Muscle of leg (tissue), 11 donors: ENCODE data around the gene DIRAS3. TPM values are rescaled to one million over a fixed set of nuclear protein-coding genes. Genes with fewer than 3 reads are reported as not detected.
A peak's percentile ranks its signal among the peaks of the same experiment; 100 is the strongest.

Source experiments
- DNase-seq: peaks from one replicate; pipeline ENCODE4 v3.0.0; 2013
- H3K27ac ChIP-seq: one replicate; pipeline ENCODE4 v1.5.1; 2013; ENCODE audit warnings: mild to moderate bottlenecking, low read length, control low read depth
- H3K27me3 ChIP-seq: one replicate; pipeline ENCODE4 v1.6.1; 2013; ENCODE audit warnings: low read length; ENCODE audit not compliant: control insufficient read depth, insufficient read depth
- H3K36me3 ChIP-seq: one replicate; pipeline ENCODE4 v1.6.1; 2013; ENCODE audit warnings: low read length; ENCODE audit not compliant: control insufficient read depth, insufficient read depth
- H3K4me1 ChIP-seq: one replicate; pipeline ENCODE4 v1.6.1; 2013; ENCODE audit warnings: low read length; ENCODE audit not compliant: control insufficient read depth, insufficient read depth
- H3K4me3 ChIP-seq: one replicate; pipeline ENCODE4 v1.5.1; 2013; ENCODE audit warnings: low read length, control low read depth
- H3K9me3 ChIP-seq: replicated peaks from 2 replicates; pipeline ENCODE4 v1.6.1; 2013; ENCODE audit warnings: low read depth, low read length; ENCODE audit not compliant: control insufficient read depth
- WGBS: methylation state at CpG from one replicate; pipeline ENCODE4 v1.1.5; 2013; ENCODE audit warnings: missing lambda C conversion rate; ENCODE audit not compliant: insufficient coverage; 5-methylcytosine and 5-hydroxymethylcytosine counted together
- polyA plus RNA-seq, 8 donors: library from polyadenylated mRNA; unstranded; fragments of 120-200 nt; gene quantifications; one replicate each; pipeline versions ENCODE4 v1.2.1 to v1.2.3, GENCODE V29; 2013; ENCODE audit warnings: inconsistent platforms in 1 of 8, low replicate concordance in 1 of 8; ENCODE audit not compliant: insufficient read length in 8 of 8, insufficient read depth in 1 of 8
- total RNA-seq: library from RNA; stranded (reverse); fragments of 120-200 nt; gene quantifications from one replicate; pipeline ENCODE4 v1.2.4, GENCODE V29; 2013

The DIRAS3 gene
- total and polyA plus RNA-seq, 9 donors, result 3.5 to 6.0 (median 4.2) TPM

DNA sequence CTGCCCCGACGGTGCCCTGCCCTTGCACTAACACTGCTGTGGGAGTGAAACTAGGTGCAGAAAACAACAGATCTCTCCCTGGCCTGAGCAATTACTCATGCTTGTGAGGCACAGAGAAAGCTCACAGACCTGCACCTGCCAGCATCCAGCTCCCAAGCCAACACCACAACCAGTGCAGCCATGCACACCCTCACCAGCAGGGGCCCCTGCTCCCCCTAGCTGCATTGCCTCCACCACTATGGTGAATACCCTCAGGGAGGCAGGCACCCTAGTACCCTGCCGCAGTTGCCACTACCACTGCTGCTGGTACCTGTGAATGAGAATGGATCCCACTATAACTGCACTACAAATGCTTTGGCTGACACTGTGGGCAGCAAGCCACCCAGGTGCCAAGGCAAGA, 7.1 kb upstream of the DIRAS3 start:
- no peaks in the 10 kb centered on the region for H3K9me3 ChIP-seq
- no peaks in the 10 kb centered on the region for H3K4me1 ChIP-seq
- no peak overlapping the region for H3K4me3 ChIP-seq
- no peaks in the 10 kb centered on the region for H3K27me3 ChIP-seq
- WGBS, result 88% methylated on average over 2 of the region's 3 CpGs
- DNase-seq, result no peak
- H3K36me3 ChIP-seq, result no peaks in the 10 kb centered on the region
- H3K27ac ChIP-seq, result no peak overlapping the region

DNA sequence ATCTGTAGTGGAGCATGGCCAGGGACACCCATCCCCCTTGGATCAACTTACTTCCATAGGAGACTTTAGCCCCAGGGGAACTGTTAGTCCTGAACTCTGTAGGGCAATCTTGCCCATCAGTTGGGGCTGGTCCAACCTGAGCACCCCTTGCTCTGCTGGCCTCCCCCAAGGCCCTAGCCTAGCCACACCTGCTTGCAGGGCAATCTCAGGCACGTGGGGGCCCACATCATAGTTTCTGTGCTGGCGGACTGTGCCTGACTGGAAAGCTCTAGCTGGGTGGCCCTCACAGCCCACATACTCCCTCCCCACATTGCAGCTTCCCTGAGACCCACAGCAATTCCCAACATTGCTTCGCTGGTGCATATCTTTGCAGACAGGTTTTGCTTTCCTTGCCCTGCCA, 6.6 kb upstream of the DIRAS3 start:
- no peak for DNase-seq
- Histone ChIP-seq H3K27me3 (peaks cover 3% of the 10 kb centered on the region), H3K4me3 (no peak overlapping the region), H3K36me3 (no peaks in the 10 kb centered on the region), H3K27ac (no peak overlapping the region), H3K4me1 (no peaks in the 10 kb centered on the region), H3K9me3 (peaks cover 3% of the 10 kb centered on the region)
- WGBS, result 100% methylated on average over 3 of the region's 3 CpGs

DNA sequence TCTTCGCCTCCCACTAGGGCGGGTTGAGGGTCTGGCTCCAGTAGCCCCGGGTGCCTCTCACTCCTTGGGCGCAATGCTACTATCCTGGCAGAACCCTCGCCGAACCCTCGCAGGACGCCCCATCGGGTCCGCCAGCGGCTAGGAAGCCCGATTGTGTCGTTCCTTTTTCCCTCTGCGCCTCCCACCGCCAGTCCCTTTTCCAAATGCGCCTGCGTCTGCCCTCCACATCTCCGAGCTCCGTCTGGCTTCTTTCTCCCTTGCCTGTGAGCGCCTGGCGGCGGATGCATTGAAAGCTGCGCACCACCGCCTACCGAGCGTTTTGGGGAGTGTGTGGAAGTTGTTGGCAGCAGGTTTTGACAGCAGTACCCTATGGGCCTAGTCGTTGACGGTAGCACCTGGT, 1.0 kb upstream of the DIRAS3 start:
- WGBS, result 41% methylated on average over 10 of the region's 28 CpGs
- Histone ChIP-seq H3K4me3 (peak overlapping the region; percentile 31), H3K4me1 (peaks cover 4% of the 10 kb centered on the region)

DNA sequence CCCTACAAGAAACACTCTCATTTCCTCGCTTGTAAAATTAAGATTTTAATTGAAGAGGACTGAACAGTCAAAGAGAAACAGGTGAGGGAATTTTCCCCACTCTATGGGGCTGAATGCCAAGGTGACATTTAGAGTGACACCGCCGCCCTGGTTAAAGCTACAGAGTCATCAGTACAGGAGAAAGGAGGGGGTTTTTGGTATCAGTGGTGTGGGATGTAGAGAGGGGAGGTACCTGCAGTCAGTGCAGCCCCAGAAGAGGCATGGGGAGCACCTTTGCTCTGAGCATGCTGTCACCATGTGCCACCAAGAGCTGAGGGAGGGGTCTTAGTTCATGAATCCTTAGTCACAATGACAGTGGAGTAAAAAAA, 2.8 kb downstream of the DIRAS3 start:
- Histone ChIP-seq H3K27ac (no peak overlapping the region), H3K4me1 (peaks cover 4% of the 10 kb centered on the region), H3K4me3 (no peak overlapping the region), H3K36me3 (no peaks in the 10 kb centered on the region), H3K27me3 (peaks cover 19% of the 10 kb centered on the region), H3K9me3 (peaks cover 3% of the 10 kb centered on the region)
- no CpG with 5 or more reads among the region's 3 CpGs for WGBS
- DNase-seq, result no peak

More for the DNA sequence above, 1.0 kb upstream of the DIRAS3 start:
- peaks cover 19% of the 10 kb centered on the region for H3K27me3 ChIP-seq
- peak; percentile 68 for DNase-seq
- H3K9me3 ChIP-seq, result peaks cover 3% of the 10 kb centered on the region
- H3K27ac ChIP-seq, result no peak overlapping the region
- H3K36me3 ChIP-seq, result no peaks in the 10 kb centered on the region

DNA sequence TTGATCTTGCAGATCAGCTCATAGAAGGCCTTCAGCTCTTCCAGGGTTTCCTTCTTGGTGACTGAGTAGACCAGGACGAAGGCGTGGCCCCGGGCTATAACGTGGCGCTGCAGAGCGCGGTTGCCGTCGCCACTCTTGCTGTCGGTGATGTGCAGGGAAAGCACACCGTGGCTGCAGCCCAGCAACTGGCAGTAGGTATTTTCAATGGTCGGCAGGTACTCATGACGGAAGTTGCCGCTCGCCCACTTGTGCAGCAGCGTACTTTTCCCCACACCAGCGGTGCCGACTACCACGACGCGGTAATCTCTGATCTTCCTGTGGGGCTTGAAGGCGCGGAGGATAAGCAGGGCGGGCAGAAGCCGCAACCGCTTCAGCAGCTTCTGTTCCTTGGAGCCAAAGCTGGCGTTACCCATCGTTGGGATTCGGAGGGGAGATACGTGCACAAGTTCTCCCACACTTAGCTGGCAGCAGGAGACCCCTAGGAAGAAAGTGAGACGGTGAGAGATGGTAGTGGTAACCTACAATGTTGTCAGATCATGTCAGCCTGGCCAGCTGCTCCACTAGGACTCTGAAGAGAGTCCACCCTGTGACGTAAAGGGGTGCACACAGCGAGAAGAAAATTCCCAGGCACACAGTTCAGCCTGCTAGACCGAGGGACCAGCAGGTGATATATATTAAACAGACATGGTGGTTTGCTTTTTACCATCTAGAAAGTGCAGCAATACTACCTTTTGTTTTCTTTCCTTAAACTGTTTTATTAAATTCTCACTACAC, 3.4 kb downstream of the DIRAS3 start:
- Histone ChIP-seq H3K36me3 (no peaks in the 10 kb centered on the region), H3K9me3 (peaks cover under 1% of the 10 kb centered on the region), H3K4me3 (no peak overlapping the region), H3K4me1 (peaks cover 4% of the 10 kb centered on the region), H3K27me3 (peaks cover 16% of the 10 kb centered on the region), H3K27ac (no peak overlapping the region)
- 71% methylated on average over 31 of the region's 34 CpGs for WGBS
- DNase-seq, result no peak

DNA sequence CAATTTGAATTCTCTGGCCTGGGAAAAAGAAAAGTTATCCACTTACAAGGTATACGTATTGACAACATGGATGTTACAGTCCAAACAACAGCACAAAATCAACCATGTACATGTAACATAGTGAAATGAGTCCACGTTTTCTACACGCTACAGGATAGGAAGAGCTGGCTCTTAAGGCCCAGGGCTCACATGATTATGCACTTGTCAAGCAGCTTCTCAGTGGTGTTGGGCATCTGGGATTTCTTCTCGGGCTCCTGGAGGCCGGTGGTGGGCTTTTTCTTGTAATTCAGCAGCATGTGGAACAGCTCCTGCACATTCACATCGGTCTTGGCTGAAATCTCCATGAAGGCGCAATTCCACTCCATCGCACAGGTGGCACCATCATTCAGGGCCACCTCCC, 4.0 kb downstream of the DIRAS3 start:
- no peak for DNase-seq
- H3K4me3 ChIP-seq, result no peak overlapping the region
- H3K36me3 ChIP-seq, result no peaks in the 10 kb centered on the region
- peaks cover 1% of the 10 kb centered on the region for H3K4me1 ChIP-seq
- H3K9me3 ChIP-seq, result no peaks in the 10 kb centered on the region
- H3K27me3 ChIP-seq, result peaks cover 12% of the 10 kb centered on the region
- H3K27ac ChIP-seq, result no peak overlapping the region
- WGBS, result 86% methylated on average over 5 of the region's 8 CpGs

DNA sequence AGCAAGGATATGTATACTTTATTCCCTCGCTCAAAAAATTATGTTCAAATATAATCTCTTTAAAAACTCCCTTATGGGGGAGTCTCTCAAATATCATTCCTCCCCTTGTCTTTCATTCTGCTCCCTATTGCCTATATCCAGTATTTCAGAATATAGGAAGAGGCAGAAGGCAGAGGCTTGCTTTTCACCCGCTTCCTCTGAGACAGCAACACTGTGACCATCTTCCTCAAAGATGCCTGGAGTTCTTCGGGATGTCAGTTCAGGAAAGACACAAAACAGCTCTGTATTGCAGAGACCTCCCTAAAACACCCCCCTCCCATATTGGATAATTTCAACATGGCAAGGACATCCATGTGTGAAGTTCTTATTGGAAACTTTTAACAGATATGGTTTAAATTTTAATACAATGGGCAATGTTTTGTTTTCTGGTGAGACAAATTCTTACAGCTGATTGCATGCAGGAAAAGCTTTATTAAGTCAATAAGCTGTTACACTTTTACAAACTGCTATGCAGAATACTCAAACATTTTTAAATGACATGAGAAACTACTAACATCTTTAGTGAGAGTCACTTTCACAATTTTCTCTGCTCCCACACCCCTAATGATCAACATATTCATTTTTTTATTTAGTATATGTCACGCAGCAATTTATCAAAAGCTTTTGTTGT, 4.8 kb downstream of the DIRAS3 start:
- Histone ChIP-seq H3K4me1 (no peaks in the 10 kb centered on the region), H3K36me3 (no peaks in the 10 kb centered on the region), H3K27me3 (peaks cover 8% of the 10 kb centered on the region), H3K27ac (no peak overlapping the region), H3K9me3 (no peaks in the 10 kb centered on the region), H3K4me3 (no peak overlapping the region)
- no CpG with 5 or more reads among the region's 4 CpGs for WGBS
- no peak for DNase-seq

DNA sequence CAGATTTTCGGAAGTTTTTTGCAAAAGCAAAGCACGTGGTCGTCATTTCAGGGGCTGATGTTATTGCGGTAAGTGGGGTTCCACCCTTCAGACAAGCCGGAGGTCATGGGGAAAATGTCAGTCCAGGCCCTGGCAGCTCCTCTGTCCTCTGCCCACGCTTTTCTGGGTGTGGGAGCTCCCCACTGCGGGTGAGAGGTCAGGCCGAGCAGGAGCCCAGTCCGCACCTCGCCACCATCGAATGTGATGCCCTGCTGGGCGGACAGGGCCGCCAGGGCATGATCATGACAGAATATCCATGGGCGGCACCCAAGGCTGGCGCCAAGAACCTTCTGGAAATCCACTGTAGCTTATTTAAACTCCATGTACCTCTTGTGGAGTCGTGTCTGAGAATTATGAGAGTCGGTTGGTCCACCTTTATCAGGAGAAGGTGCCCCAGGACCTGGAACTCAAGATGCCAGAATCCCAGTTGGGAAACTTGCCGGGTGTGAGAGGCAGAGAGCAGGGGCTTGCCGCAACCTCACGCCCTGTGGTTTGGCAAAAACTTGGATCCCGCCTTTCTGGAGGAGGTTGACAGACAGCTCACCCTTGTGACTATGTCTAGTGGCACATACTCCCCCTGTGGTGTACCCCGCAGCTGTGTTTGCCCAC, 6.9 kb downstream of the DIRAS3 start:
- Histone ChIP-seq H3K4me1 (no peaks in the 10 kb centered on the region), H3K27ac (no peak overlapping the region), H3K4me3 (no peak overlapping the region), H3K36me3 (no peaks in the 10 kb centered on the region), H3K27me3 (no peaks in the 10 kb centered on the region), H3K9me3 (no peaks in the 10 kb centered on the region)
- WGBS, result 93% methylated on average over 19 of the region's 22 CpGs
- no peak for DNase-seq

DNA sequence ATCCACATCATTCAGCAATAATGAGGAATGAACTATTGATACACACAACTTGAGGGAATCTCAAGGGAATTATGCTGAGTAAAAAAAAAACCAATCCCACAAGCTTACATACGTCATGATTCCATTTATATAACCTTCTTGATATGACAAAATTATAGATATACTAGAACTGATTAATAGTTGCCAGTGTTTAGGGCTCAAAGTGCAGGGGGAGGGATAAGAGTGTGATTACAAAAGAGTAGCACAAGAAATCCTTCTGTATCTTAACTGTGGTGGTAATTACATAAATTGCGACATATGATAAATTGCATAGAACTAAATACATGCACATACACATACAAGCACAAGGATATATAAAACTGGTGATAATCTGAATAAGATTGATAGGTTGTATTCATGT, 13.5 kb downstream of the DIRAS3 start:
- Histone ChIP-seq H3K4me3 (no peak overlapping the region), H3K27ac (no peak overlapping the region), H3K4me1 (no peaks in the 10 kb centered on the region), H3K27me3 (no peaks in the 10 kb centered on the region), H3K36me3 (no peaks in the 10 kb centered on the region), H3K9me3 (no peaks in the 10 kb centered on the region)
- no peak for DNase-seq
- WGBS, result no CpG with 5 or more reads among the region's 2 CpGs

DNA sequence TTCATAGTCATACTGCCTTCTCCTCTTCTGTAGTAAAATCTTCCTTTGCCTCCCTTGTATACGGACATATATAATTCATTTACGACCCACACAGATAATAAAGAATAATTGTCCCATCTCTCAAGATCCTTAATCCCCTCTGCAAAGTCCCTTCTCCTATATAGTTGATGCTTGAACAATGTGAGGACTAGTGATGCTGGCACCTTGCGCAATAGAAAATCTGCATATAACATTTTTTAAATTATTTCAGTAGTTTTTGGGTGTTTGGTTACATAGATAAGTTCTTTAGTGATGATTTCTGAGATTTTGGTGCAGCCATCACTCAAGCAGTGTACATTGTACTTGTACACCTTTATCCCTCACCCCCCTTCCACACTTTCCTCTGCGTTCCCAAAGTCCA, 21.0 kb downstream of the DIRAS3 start:
- Histone ChIP-seq H3K27ac (no peak overlapping the region), H3K4me3 (no peak overlapping the region), H3K36me3 (no peaks in the 10 kb centered on the region), H3K4me1 (no peaks in the 10 kb centered on the region), H3K9me3 (no peaks in the 10 kb centered on the region), H3K27me3 (no peaks in the 10 kb centered on the region)
- no peak for DNase-seq
- no CpG with 5 or more reads among the region's 4 CpGs for WGBS
